NCI-H460 (cell line): ENCODE measurements around the gene BRIP1. TPM values are rescaled to one million over a fixed set of nuclear protein-coding genes. Genes with fewer than 3 reads are reported as not detected.
"Not testable (repeated sequence)": the region's sequence is repeated elsewhere in the genome, so short reads cannot be mapped to it uniquely, and the experiment has no call there.

ENCODE experiments used
- DNase-seq: peaks from one replicate; pipeline ENCODE4 v3.0.0-alpha.2; 2016; ENCODE audit warnings: low read depth; ENCODE audit errors: extremely low read depth
- total RNA-seq: library from RNA; depleted of rRNA; stranded (reverse); fragments of >200 nt; shearing (Covaris generic); gene quantifications from 2 replicates; pipeline ENCODE4 v1.2.3, GENCODE V29; 2014

BRIP1 gene
- total RNA-seq, 1 experiment from 2014 or later, result 4.8 TPM

DNA sequence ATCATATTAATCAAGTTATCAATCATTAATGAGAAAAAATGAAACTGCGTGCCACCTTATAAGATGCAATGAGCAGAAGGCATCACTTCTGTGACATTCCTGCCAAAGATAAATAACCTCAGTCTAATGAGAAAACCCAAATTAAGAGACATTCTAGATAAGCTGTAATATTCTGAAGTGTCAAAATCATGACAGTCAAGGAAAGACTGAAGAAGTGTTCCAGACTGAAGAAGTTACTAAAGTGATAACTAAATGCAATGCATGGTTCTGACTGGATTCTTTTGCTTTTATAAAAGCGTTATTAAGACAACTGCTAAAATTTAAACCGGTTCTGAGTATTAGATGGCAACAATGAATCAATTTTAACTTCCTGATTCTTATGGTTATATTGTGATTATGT, 30.9 kb downstream of the BRIP1 start:
- no peak for DNase-seq

- no peak for DNase-seq
Observed at GRCh38 chr17:61831099-61831498, 32.2 kb downstream of the BRIP1 start.

DNA sequence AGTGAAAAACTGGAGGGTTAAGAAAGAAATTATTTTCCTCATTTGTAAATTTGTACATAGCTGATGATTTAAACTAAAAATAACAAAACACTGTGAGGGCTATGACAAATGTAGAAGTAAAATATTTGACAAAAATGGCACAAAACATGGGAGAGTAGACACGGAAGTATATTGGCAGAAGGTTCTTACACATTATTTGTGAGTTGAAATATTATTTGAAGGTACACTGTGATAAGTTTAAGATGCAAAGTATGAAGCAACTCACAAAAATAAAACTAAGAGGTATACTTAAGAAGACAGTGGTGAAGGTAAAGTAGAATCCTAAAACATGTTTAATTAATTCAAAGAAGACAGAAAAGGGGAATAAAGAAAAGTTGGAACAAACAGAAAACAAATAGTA, 34.6 kb downstream of the BRIP1 start:
- DNase-seq, result no peak

GRCh38 chr17:61827649-61828395, 35.5 kb downstream of the BRIP1 start:
- DNase-seq, result no peak

GRCh38 chr17:61826866-61827265, 36.5 kb downstream of the BRIP1 start:
- not testable (repeated sequence) for DNase-seq

GRCh38 chr17:61826198-61826597, 37.1 kb downstream of the BRIP1 start:
- DNase-seq, result not testable (repeated sequence)

DNA sequence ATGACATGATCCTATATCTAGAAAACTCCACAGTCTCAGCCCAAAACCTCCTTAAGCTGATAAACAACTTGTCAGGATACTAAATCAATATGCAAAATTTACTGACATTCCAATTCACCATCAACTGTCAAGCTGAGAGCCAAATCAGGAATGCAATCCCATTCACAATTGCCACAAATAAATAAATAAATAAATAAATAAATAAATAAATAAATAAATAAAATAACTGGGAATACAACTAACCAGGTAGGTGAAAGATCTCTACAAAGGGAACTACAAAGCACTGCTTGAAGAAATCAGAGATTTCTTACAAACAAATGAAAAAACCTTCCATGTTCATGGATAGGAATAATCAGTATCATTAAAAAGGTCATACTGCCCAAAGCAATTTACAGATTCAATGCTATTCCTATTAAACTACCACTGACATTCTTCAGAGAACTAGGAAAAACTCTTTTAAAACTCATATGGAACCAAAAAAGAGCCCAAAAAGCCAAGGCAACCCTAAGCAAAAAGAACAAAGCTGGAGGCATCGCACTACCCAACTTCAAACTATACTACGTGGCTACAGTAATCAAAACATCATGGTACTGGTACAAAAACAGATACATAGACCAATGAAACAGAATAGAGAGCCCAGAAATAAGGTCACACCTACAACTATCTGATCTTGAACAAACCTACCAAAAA, 37.7 kb downstream of the BRIP1 start:
- DNase-seq, result no peak

DNA sequence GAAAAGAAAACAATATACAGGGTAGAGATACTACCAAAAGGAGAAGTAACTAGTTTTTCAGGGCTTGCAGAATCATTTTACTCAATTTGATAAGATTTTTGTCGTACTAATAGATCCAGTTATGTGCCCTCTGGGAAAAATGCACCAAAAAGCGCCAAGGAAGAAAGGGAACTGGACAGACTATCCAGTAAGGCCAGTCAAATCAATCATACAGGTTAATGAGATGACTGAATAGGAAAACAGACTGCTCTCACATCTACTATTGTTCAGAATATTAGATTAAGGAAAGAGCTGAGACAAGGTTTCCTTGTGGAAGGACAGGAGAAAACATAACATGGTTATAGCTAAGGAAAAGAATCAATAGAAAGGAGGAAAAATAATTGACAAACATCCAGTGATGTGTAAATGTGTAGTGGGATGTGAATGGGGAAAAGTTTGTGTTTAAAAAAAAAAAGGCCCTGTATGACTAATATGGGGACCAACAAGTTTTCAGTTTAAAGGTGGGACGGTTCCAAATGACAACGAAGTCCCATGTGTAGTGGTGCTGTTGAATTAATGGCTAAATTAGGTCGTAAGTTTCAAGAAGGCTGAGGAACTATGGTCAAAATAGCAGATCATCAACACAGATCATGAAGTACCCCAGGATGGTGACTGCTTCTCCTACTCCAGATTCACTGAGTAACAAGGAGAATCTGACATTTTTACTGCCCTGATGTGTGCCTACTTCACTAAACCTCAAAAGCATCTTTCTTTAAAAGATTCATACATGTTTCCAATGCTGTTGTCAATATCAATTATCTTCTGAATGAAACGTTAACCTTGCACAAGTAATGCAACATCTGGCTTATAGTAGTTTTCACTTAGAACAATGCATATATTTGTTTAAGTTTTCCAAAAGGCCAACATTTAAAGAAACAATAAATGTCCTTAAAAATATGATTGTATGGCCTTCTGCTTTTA, 40.7 kb downstream of the BRIP1 start:
- no peak for DNase-seq

- no peak for DNase-seq
Observed at GRCh38 chr17:61821655-61822054, 41.7 kb downstream of the BRIP1 start.

DNA sequence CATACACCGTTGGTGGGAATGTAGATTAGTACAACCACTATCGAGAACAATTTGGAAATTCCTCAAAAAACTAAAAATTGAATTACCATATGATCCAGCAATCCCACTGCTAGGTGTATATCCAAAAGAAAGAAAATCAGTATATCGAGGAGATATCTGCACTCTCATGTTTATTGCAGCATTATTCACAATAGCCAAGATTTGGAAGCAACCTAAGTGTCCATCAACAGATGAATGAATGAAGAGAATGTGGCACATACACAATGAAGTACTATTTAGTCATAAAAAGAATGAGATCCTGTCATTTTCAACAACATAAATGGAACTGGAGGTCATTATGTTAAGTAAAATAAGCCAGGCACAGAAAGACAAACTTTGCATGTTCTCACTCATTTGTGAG, 44.1 kb downstream of the BRIP1 start:
- DNase-seq, result not testable (repeated sequence)

- DNase-seq, result no peak
Observed at GRCh38 chr17:61818225-61818624, 45.1 kb downstream of the BRIP1 start.

GRCh38 chr17:61817452-61817851, 45.9 kb downstream of the BRIP1 start:
- DNase-seq, result no peak

DNA sequence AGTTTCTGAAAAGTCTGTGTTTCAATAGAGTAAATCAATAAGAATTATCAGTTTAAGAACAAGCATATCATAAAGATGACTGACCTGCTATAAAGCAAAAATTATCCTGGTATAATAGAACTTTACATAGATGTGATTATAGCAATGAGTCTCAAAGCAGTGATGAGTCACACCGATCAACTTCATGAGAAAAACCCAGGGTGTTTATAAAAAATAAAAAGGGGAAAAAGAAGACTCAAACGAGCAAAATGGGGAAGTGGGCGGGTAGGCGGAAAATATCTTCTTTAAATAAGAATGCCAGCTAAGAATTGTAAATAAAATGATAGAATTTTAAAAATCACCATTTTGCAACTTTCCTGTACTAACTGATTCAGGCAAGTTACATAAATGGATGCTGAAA, 46.8 kb downstream of the BRIP1 start:
- no peak for DNase-seq

DNA sequence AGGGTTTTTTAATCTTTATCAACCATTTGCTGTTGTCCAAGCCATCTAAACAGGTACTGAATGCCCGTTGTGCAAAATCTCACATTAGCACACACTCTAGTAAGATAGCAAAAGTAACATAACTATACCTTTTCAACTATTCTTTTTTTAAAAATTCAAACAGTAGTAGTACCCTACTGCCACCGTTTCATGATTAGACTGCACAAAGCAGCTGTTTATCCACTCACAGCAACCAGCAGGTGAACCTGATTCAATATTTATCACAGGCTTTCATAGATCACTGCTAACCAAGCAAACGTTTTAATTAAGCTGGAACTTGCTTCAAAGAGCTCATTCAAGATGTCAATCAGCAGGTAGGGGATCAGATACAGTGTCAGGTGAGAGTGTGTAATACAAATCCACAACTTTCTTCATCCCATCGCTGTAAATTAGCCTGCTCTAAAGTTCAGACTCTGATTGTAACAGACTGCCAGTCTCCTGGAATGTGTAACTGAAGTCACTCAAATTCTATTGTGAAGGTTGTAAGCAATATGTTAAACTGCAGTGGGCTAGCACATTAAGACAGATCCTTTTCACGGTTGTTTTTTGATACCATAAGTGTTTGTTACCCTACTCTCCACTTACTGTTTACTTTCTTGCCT, 47.3 kb downstream of the BRIP1 start:
- DNase-seq, result no peak

DNA sequence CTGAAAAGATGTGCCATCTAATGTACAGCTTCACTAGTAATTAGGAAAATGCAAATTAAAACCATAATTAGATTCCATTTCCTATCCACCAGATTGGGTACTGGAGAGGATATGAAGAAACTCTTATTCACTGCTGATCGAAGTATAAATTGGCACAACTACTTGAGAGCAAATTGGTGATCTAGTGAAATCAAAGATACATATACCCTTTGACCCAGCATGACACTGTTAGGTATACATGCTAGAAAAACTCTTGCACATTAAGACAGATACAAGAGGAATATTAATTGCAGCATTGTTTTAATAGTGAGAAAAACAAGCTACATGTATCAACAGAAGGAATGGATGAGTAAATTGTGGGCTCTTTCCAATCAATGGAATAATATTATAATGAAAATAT, 48.8 kb downstream of the BRIP1 start:
- no peak for DNase-seq

DNA sequence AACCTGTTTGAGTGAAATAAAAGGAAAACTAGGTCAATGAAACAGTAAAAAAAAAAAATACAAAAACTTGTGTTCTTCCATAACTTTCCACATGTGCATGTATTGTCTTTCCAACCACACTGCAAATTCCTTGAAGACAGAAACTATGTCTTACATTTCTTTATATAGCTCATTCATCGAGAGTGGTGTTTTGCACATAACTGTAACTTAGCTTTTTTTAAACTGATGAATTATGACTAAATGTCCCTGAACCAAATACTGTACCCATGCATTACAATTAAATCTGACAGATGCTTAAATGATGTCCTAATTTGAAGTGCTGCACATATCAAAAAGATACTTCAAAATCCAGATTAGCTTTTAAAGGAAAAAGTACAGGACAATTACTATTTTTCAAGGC, 50.1 kb downstream of the BRIP1 start:
- DNase-seq, result no peak

DNA sequence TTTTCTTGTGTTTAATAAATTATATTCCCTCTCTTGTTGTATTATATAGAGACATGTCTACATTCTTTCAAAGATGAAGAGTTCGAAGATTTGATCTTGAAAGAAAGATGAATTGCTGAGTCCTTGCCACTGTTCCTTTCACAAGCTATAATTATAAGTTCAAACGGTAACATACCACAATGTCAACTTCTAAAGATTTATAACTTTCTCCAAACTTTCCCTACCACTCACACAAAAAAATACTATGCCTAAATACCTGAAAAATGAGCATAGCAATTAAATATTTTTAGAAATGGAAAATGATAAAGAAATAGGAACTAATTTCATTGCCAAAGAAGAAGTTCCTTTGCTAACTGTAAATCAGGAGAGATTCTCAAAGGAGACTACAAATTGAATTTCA, 50.6 kb downstream of the BRIP1 start:
- no peak for DNase-seq

- DNase-seq, result peak; percentile 20
Observed at GRCh38 chr17:61809816-61810392, 53.4 kb downstream of the BRIP1 start.

GRCh38 chr17:61808442-61808841, 54.9 kb downstream of the BRIP1 start:
- DNase-seq, result no peak

DNA sequence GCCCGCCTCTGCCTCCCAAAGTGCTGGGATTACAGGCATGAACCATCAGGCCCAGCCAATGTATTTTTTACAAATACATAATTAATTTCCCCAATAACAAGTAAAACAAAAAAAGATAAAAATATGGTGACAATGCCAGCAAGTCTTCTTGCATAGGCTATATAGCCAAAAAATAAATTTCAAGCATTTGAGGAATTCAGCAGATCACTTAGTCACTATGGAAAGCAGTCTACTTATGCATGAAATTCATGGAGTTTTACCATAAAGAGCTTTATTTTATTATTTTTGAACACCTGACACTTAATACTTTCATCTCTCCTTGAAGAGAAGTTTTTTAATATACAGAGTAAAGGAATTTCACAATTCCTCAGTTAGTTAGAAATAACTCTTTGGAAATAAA, 56.4 kb downstream of the BRIP1 start:
- no peak for DNase-seq
